Hematopoietic multipotent progenitor cell treated with erythropoietin and hydrocortisone succinate and interleukin-3 and kit ligand, for 6 days (in vitro differentiated cells): ENCODE data around the gene CELF6.

Experiments used
- DNase-seq: peaks from one replicate; pipeline ENCODE4 v3.0.0-alpha.2; 2015

CELF6 gene

DNA sequence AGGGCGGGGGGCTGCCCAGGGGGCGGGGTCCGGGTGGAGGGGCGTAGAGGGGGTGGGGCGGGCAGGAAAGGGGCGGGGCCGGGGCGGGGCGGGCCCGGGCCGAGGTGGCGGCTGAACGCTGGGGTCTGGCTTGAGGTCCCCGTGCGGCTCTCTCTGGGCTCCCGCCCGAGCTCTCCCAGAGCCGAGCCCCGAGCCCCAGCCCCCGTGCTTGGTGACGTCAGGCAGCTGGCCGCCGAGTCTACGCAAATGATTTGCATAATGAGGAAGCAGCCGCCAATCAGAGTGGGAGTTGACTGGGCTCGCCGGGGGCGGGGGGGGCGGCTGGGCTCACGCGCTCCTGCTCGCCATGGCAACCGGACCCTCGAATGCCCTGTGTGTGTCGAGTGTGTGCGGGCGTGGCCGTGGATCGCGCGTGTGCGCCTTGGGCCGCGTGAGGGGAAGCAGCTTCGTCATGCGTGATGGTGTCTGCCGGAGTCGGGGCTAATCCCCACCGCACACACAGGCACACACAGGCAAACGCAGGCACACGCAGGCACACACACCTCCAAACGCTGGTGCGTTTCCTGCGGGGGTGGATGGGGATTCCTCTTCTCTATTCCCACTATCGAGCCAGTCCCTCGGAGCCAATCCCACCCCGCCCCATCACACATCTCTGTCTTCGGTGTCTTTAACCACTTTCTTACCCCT lies at the start of gene CELF6:
TSS of gene CELF6 (minus strand) at position 173 of the 687 bp plus-strand sequence. CDS start 283 bp downstream, outside the sequence.
- peak; percentile 89 for DNase-seq

DNA sequence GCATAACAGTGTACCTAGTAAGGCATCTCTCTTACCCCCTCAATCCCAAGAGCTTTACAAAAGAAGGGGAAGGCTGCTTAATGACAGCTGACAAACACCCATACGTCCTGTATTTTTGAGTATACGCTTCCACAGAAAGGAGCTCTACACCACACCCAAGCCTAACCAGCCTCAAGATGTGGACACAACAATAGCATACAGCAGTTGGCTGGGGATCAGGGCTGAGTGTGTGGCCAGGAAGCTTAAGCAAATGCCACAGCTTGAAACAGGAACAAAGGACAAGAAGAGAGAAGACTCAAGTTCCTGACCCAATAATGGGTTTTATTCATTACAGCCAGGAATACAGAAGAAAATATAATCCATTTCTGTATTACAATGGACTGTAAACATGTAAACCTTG lies 48.9 kb upstream of the CELF6 start:
- DNase-seq: peak; percentile 46

DNA sequence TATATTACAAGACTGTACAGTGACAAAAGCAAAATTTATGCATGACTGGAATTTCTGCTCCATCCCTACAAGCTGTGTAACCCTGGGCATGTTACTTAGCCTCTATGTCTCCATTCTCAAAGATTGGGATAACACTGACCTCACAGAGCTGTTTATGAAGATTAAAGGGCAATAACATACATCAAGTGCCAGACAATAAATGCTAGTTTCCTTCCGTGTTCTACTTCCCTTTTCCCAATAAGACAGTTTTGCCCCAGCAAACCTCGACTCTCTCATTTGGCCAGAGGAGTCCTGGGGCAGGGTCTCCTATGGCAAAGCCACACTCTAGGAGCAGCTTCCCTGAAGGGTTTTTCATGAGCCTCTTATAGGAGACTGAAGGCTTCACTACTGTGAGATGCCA lies 48.4 kb upstream of the CELF6 start:
- DNase-seq: no peak

DNA sequence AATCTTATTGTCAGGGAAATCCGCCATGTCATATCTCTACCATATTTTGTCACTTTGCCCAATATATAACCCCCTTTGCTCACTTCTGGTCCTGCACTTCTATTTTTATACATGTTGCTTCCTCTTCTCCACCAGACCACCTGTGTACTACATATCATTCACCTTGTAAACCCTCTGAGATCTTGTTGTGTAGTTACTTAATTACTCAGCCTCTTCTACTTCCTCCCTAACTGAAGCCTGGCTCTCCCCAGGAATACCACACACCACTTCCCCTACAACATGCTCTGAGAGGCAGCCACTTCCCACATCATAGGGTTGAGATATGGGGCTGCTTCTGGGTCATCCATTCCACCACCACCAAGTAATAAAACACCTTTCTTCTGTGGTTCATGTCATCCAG lies 45.9 kb upstream of the CELF6 start:
- peak; percentile 37 for DNase-seq

DNA sequence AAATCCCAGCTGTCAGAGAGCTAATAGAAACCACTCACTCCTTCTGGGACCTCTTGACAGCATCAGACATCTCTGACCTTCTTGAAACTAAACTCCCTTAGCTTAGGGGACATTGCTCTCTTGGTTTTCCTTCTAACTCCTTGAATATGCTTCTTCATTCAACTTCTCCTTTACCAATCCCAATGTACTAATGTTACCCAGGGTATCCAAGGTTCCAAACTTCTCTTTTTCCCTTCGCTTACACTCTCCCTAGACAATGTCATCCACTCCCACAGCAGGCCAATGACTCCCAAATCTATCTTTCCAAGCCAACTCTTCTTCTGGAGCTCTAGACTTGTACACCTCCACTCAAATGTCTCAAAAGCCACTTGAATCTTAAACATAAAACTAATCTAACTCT lies 41.2 kb upstream of the CELF6 start:
- no peak for DNase-seq

DNA sequence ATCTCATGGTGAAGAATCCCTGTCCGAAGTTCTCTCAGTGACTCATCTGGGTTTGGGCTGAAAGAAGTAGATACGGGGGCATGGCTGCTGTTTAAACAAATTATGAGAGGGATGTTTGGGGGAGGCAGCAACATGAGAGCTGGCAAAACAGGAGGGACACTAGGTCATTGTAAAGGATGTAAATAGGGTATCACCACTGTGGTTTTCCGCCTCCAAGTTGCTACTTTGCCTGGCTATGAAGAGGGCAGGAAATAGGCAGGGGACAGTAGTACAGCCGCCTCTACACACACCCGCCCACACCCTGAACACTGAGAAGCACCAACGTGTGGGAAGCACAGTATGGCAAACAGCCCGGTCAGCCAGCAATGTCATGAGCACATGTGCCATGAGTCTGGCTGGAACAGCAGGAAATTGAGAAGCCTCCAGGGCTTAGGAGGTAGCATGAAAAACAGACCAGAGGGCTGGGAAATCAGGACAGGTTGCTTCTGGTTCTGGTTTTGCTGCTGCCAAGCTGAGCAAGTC lies 38.8 kb upstream of the CELF6 start:
- no peak for DNase-seq

DNA sequence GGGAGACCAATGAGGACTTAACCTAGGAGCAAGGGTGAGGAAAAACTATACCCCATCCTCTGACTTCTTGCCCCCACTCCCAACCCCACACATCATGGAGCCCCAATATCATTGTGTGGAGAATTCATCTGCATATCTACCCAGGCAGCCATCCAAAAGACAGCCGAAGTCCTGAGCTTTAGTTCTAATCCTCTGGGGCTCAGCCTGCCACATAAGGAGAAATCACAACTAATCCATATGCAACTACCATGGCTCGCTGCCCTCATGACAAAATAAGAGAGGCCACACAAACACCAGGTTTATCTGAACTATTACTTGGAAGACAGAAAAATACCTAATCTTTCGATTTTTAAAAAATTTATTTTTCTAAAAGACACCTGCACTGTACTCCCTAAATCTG lies 38.2 kb upstream of the CELF6 start:
- DNase-seq: no peak

DNA sequence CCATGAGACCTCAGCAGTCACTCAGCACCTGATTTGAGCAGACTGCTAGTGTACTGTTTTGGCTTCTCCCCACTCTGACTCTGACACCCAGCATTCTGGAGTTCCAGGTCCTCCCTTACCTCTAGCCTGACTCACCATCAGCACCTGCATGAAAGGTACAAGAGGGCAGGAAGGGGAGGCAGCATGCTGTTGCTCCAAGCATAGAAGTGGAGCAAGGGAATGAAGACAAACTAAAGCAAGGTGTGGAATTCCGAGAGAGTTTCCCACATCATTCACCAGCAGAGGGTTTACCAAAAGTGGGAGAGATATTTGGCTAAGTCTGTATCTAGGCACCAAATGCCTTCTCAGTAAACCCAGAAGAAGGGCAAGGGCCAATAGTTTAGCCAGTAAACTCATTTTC lies 34.5 kb upstream of the CELF6 start:
- no peak for DNase-seq

DNA sequence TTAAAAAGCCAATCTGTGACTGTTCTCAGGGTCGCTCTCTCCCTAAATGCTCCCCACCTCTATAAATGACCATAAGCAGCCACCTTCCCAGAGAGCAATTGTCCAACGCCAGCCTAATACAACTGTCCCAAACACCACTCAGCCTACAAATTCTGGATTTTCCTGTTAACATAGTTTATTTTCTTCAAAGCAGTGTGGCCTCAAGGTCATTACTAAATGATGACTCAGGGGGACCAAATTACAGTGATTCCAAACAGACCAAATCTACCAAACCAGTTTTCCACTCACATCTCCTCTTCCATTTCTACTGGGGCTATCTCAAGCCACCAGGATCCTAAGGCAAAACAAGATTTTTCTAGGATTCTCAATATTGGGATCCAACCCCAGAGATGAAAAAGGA lies 33.3 kb upstream of the CELF6 start:
- no peak for DNase-seq

DNA sequence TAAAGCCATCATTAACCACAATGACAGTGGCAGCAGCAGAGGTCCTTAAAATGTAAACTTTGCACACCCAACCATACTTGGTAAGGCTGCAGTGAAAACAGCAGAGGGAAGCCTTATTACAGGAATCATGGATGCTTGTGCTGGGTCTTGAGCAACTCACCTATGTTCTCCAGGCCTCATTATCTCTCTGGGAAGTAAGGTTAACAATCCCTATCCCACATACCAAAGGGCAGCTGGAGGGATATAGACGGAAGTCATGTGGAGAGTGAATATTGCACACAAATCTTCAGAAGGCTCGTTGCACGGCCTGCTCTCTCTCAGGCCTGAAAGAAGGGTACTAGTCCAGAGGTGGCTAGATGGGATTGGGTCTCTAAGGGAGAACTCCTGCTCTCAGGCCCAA lies 25.8 kb upstream of the CELF6 start:
- DNase-seq: no peak

DNA sequence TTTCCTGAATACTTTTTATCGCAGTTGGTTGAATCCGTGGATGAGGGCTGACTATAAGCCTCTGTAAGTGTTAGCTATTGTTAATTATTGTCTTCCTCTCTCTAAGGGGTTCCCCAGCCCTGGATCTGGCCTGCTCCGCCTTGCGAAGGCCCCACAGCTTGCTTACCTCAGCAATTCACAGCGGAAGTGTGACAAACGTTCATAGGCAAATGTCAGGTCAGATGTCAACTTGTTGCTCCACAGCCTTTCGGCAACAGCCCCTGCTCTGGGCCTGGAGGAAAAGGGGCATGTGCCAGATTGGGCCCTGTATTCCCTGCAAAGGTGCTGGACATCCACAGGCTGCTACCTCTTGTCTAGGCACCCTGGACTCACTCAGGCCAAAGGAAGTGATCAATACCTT lies 25.3 kb upstream of the CELF6 start:
- DNase-seq: no peak

DNA sequence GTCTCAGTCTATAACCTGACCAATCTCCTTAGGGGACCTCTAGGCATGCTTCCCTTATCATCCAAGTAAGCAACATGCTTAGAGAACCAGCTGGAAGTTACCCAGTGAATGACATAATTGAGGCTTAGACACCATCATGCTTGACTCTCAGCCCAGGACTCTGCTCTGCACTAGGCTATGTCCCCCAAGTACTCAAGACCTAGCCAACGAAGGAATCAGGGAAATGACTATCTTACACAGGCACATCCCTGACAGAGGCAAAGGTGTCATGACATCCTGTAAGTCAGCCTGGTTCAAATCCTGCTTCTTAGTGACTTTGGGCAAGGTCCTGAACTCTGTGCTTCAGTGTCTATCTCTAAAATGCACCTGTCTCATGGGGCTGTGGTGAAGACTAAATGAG lies 24.6 kb upstream of the CELF6 start:
- no peak for DNase-seq

DNA sequence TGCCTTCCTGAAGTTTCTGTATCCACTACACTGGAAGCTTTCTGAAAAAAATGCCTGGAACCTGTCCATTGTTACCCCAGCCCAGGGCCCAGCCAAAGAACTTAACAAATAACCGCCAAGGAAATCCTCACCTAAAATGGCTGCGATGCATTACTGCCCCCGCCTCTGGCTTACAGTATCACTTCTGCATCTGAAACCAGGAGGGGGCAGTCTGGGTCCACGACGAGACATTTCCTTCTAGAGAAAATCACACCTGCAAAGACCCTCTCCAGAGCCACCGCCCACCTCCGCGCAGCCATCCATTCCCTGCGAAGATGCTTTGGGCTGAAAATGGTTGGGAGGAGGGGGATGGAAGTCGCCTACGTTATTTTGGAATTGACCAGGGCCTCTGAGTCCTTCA lies 22.4 kb upstream of the CELF6 start:
- DNase-seq: peak; percentile 48

DNA sequence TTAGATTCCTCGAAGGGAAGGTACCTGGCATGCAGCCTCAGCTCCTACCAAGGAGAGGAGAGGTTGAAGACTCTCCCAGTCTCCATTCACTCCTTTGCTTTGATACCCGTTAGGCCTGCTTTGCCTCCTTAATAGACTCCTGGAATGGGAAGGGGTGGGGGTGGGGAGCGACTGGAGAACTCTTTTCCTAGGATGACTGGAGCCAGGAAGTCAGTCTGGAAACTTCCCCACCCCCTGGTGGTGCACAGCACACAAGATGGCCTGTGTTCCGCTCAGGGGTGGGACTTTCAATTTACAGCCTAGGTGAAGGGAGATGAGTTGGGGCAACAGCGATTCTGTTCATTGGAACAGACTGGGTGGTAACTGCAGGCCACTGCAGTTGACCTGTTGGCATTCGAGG lies 21.4 kb upstream of the CELF6 start:
- no peak for DNase-seq

DNA sequence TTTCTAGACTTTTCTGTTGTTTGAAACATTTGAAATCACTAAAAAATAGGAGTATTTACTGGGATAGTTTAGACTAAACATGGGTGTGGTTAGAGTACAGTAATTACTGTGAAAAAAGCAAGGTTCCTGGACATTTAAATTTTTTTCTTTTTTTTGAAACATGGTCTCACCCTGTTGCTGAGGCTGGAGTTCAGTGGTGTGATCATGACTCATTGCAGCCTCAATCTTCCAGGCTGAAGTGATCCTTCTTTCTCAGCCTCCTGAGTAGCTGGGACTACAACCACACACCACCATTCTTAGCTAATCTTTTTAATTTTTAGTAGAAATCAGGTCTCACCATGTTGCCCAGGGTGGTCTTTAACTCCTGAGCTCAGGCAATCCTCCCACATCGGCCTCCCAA lies 20.4 kb upstream of the CELF6 start:
- no peak for DNase-seq

DNA sequence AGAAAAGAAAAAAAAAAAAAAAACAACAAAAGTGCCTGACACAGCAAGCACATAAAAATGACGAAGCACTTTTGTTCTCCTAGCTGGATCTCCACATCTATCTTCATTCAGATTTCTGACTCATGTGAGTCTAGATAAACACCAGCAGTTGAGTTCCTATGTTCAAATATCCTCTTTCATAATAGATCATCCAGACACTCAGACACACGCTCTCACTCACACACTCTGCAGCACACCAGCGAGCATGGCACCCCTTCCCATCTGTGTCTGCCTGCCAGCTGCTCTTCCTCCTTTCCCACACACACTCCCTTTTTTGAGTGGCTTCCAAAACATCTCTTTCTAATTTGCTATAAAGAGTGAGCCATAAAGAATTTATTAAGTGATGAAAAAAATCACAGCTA lies 19.8 kb upstream of the CELF6 start:
- DNase-seq: peak; percentile 52

DNA sequence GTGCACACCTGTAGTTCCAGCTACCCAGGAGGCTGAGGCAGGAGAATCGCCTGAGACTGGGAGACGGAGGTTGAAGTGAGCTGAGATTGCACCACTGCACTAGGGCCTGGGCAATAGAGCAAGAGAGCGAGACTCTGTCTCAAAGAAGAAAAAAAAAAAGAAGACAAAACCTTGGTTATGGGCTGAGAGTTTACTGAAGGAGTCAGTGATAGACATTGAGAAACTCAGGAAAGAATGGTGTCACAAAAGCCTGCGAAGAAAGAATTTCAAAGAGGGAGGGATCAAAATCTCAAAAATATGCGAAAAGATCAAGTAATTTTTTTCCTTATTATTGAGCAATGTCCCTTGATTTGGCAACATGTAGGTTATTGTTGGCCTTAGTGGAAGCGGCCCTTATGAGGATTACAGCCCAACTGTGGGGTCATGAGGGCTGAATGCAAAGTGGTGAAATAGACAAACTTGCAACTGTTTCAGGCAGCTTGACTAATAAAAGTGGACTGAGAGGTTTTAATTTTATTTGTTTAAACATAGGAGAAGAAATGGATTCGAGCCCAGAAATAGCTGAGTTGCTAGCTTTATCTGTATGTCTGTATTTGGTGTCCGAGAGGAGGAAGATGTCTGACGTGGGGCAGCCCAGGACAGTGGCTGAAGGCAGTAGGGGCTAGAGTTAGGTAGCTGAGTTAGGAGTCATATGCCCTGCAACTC lies 18.8 kb upstream of the CELF6 start:
- no peak for DNase-seq

DNA sequence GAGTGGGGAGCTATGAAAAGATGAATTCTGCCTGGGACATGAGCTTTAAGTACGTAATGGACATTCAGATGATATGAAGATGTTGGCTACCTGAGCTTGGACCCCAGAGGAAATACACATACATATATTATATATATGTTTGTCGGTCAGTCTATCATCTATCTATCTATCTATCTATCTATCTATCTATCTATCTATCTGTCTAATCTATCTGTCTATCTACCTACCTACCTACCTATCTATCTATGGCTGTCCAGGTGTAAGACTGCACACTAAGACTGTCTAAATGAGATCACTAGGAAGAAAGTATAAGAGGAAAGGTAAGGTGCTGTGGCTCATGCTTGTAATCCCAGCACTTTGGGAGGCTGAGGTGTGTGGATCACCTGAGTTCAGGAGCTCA lies 18.2 kb upstream of the CELF6 start:
- no peak for DNase-seq

DNA sequence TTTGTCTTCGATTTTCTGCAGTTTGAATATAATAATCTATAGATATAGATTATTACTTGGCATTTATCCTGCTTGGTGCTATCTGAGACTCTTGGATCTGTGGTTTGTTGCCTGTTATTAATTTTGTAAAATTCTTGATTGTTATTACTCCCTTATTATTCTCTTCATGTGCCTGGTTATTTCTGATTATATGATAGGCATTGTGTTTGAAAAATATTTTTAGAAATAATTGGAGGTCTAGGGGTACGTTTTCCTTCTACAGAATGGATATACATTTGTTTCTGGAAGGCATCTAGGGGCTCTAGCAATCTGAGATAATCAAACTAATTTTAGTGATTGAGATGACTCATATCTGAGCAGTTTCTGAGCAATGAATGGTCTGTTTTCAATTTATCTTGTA lies 14.9 kb upstream of the CELF6 start:
- no peak for DNase-seq

DNA sequence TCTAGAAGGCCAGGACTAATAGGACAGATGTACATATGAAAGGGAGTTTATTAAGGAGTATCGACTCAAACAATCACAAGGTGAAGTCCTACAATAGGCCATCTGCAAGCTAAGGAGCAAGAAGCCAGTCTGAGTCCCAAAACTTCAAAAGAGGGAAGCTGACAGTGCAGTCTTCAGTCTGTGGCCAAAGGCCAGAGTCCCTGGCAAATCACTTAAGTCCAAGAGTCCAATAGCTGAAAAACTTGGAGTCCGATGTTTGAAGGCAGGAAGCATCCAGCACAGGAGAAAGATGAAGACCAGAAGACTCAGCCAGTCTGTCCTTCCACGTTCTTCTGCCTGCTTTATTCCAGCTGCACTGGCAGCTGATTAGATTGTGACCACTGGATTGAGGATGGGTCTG lies 11.1 kb upstream of the CELF6 start:
- no peak for DNase-seq

DNA sequence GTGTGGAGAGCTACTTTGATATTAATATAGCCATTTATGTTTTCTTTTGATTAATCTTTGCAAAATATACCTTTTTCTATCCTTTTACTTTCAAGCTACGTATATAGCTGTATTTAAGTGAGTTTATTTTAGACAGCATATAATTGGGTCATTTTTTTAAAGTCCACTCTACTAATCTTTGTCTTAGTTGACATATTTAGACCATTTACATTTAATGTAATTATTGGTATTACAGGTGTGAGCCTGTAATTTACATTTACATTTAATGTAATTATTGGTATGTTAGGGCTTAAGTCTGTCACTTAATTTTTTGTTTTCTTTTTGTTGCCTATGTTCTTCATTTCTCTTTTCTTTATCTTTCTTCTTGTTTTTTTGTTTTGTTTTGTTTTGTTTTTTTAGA lies 3.8 kb upstream of the CELF6 start:
- DNase-seq: no peak

DNA sequence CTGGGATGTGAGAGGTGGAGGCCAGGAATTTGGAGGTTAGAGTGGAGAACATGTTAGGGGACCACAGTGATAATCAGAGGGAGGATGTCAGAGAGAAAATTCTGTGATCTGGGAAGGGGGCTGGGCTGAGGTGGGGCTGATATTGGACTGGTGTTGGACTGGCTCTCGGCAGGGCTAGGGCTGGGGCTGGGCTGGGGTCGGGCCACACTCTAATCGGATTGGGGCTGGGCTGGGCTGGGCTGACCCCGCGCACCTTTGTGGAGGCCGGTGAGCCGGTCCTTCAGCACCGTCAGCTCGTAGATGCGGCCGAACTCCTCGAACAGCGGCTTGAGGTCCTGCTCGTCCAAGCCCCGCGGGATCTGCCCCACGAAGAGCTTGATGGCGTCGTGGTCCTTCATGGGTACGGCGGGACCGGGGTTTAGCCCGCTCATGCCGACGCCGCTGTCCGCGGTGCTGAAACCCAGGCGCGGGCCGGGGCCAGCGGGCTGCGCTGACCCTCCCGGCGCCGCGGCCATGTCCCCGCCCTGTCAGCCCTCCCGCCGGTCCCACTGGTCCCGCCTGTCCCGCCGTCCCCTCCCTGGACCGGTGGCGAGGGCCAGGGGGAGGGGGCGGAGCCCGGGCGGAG lies 485 bp downstream of the CELF6 start:
- DNase-seq: peak; percentile 73

DNA sequence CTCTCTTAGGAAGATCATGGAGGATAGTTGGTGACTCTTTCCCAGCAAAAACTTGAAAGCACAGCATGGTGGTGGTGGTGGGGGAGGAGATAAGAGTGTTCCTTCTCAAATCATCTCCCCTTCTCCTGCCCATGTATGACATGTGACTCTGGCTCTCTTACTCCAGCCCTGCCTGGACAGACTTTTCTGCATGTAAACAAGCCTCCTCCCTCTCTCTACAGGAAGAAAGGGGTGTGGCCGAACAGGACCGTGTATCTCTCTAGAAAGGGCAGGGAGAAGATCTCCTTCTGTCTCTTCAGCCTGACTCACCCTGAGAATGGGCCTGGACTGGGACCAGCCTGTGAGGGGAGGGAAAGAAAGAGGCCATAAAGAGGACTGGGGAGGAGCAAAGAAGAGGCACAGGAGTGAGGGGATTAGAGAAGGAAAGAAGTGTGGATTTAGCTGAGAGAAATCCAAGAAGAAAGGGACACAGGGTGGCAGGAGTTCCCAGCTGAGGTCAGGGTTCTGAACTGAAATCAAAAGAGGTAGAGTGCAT lies 1.5 kb downstream of the CELF6 start:
- peak; percentile 45 for DNase-seq
